Activated CD4-positive, alpha-beta T cell treated with anti-CD3 and anti-CD28 coated beads, Interleukin-2, amount 50 U/mL, for 1 hour (primary cell): Measurements from ENCODE around the gene NABP1.
A peak's percentile ranks its signal among the peaks of the same experiment; 100 is the strongest.

ENCODE experiments used
- DNase-seq: peaks from one replicate; pipeline ENCODE4 v3.0.0-alpha.2; 2020

NABP1 gene

GRCh38 chr2:191650896-191651773, 26.8 kb upstream of the NABP1 start:
- no peak for DNase-seq

- DNase-seq: no peak
Observed at GRCh38 chr2:191653667-191654391, 24.1 kb upstream of the NABP1 start.

GRCh38 chr2:191656391-191656790, 21.5 kb upstream of the NABP1 start:
- DNase-seq: no peak

GRCh38 chr2:191656792-191657191, 21.1 kb upstream of the NABP1 start:
- no peak for DNase-seq

- no peak for DNase-seq
Observed at GRCh38 chr2:191657977-191658376, 20.0 kb upstream of the NABP1 start.

GRCh38 chr2:191659198-191659597, 18.7 kb upstream of the NABP1 start:
- DNase-seq: no peak

- no peak for DNase-seq
Observed at GRCh38 chr2:191660575-191660974, 17.4 kb upstream of the NABP1 start.

GRCh38 chr2:191661097-191661924, 16.6 kb upstream of the NABP1 start:
- no peak for DNase-seq

- no peak for DNase-seq
Observed at GRCh38 chr2:191664823-191665677, 12.9 kb upstream of the NABP1 start.

- DNase-seq: no peak
Observed at GRCh38 chr2:191666226-191666625, 11.7 kb upstream of the NABP1 start.

- DNase-seq: no peak
Observed at GRCh38 chr2:191666732-191667131, 11.2 kb upstream of the NABP1 start.

- DNase-seq: no peak
Observed at GRCh38 chr2:191670076-191670475, 7.9 kb upstream of the NABP1 start.

- no peak for DNase-seq
Observed at GRCh38 chr2:191670787-191671186, 7.1 kb upstream of the NABP1 start.

- peak; percentile 49 for DNase-seq
Observed at GRCh38 chr2:191675807-191676721, 1.9 kb upstream of the NABP1 start.

GRCh38 chr2:191676790-191677645, 918 bp upstream of the NABP1 start:
- peak; percentile 25 for DNase-seq

GRCh38 chr2:191678437-191679100, 633 bp downstream of the NABP1 start:
- peak; percentile 50 for DNase-seq

- no peak for DNase-seq
Observed at GRCh38 chr2:191679818-191680600, 2.1 kb downstream of the NABP1 start.

- no peak for DNase-seq
Observed at GRCh38 chr2:191680639-191681038, 2.7 kb downstream of the NABP1 start.

GRCh38 chr2:191682126-191682525, 4.2 kb downstream of the NABP1 start:
- no peak for DNase-seq
